Measurements from ENCODE around the gene KLK2.

Gene KLK2

GRCh38 chr19:50831026-50831396, 42.2 kb upstream of the KLK2 start:
- no peak for TF ChIP-seq CTCF (IDR thresholded peaks at IDR 0.05; ENCODE audit: low read depth, low read length)
- Histone ChIP-seq H3K4me3 (ENCODE audit: low read depth, low read length) (no peak overlapping the region), H3K27ac (no peak overlapping the region), H3K36me3 (no peaks in the 10 kb centered on the region), H3K27me3 (ENCODE audit: insufficient read depth, low read depth, severe bottlenecking) (peaks cover 11% of the 10 kb centered on the region), H3K9me3 (ENCODE audit: severe bottlenecking) (peaks cover 8% of the 10 kb centered on the region)
- DNase-seq, result no peak

GRCh38 chr19:50832666-50833065, 40.6 kb upstream of the KLK2 start:
- H3K9me3 ChIP-seq (ENCODE audit: severe bottlenecking), result peaks cover 3% of the 10 kb centered on the region
- no peak overlapping the region for H3K4me3 ChIP-seq (ENCODE audit: low read depth, low read length)
- H3K36me3 ChIP-seq, result no peaks in the 10 kb centered on the region
- no peak for TF ChIP-seq CTCF (IDR thresholded peaks at IDR 0.05; ENCODE audit: low read depth, low read length)
- H3K27me3 ChIP-seq (ENCODE audit: insufficient read depth, low read depth, severe bottlenecking), result peaks cover 6% of the 10 kb centered on the region
- no peak for DNase-seq
- H3K27ac ChIP-seq, result no peak overlapping the region

- Histone ChIP-seq H3K27me3 (ENCODE audit: insufficient read depth, low read depth, severe bottlenecking) (peaks cover 6% of the 10 kb centered on the region), H3K9me3 (ENCODE audit: severe bottlenecking) (peaks cover 3% of the 10 kb centered on the region), H3K4me3 (ENCODE audit: low read depth, low read length) (no peak within 1 kb of the TSS), H3K36me3 (no peaks in the 10 kb centered on the region), H3K27ac (no peak within 1 kb of the TSS)
- no peak for DNase-seq
- no peak for TF ChIP-seq CTCF (IDR thresholded peaks at IDR 0.05; ENCODE audit: low read depth, low read length)
Observed at GRCh38 chr19:50833117-50833801, 40.0 kb upstream of the KLK2 start, which contains the start of gene KLK15. Gene KLK15 (minus strand): TSS chr19:50833574. CDS start chr19:50831492, 2,082 bp downstream.

- Histone ChIP-seq H3K9me3 (ENCODE audit: severe bottlenecking) (peaks cover 3% of the 10 kb centered on the region), H3K27me3 (ENCODE audit: insufficient read depth, low read depth, severe bottlenecking) (peaks cover 6% of the 10 kb centered on the region), H3K4me3 (ENCODE audit: low read depth, low read length) (no peak overlapping the region), H3K36me3 (no peaks in the 10 kb centered on the region), H3K27ac (no peak overlapping the region)
- no peak for TF ChIP-seq CTCF (IDR thresholded peaks at IDR 0.05; ENCODE audit: low read depth, low read length)
- no peak for DNase-seq
Observed at GRCh38 chr19:50833802-50834167, 39.5 kb upstream of the KLK2 start.

GRCh38 chr19:50835103-50835784, 38.0 kb upstream of the KLK2 start:
- no peak overlapping the region; the same call in 1 of the 2 replicates for H3K27ac ChIP-seq
- peaks cover 3% of the 10 kb centered on the region for H3K9me3 ChIP-seq (ENCODE audit: severe bottlenecking)
- no peak for DNase-seq
- no peak for TF ChIP-seq CTCF (IDR thresholded peaks at IDR 0.05; ENCODE audit: low read depth, low read length)
- peak overlapping the region; percentile 58 for H3K4me3 ChIP-seq (ENCODE audit: low read depth, low read length)
- H3K36me3 ChIP-seq, result no peaks in the 10 kb centered on the region
- H3K27me3 ChIP-seq (ENCODE audit: insufficient read depth, low read depth, severe bottlenecking), result peaks cover 16% of the 10 kb centered on the region

All from WERI-Rb-1 (cell line).